Trophoblast cell (in vitro differentiated cells and primary cell): ENCODE results near the gene KLHDC3.

Source experiments
- DNase-seq, 2 donors: peaks; one replicate each; pipeline ENCODE4 v3.0.0-alpha.2; 2016
- H2AFZ ChIP-seq: 2 replicates; pipeline ENCODE4 v1.6.1; 2013; ENCODE audit warnings: low read length, moderate library complexity, mild to moderate bottlenecking; ENCODE audit not compliant: insufficient read depth, poor library complexity
- H2AK5ac ChIP-seq: 2 replicates; pipeline ENCODE4 v1.6.1; 2013; ENCODE audit warnings: mild to moderate bottlenecking, low read length
- H2BK120ac ChIP-seq: 2 replicates; pipeline ENCODE4 v1.6.1; 2013; ENCODE audit warnings: low read length, mild to moderate bottlenecking, moderate library complexity; ENCODE audit not compliant: insufficient read depth, poor library complexity
- H2BK12ac ChIP-seq: 2 replicates; pipeline ENCODE4 v1.6.1; 2013; ENCODE audit warnings: mild to moderate bottlenecking, low read length, moderate library complexity
- H2BK5ac ChIP-seq: 2 replicates; pipeline ENCODE4 v1.6.1; 2013; ENCODE audit warnings: low read length, low read depth, moderate library complexity, mild to moderate bottlenecking; ENCODE audit not compliant: poor library complexity
- H3K14ac ChIP-seq: 2 replicates; pipeline ENCODE4 v1.6.1; 2013; ENCODE audit warnings: mild to moderate bottlenecking, low read length
- H3K18ac ChIP-seq: 2 replicates; pipeline ENCODE4 v1.6.1; 2013; ENCODE audit warnings: mild to moderate bottlenecking, low read length
- H3K23ac ChIP-seq: 2 replicates; pipeline ENCODE4 v1.6.1; 2013; ENCODE audit warnings: low read length
- H3K27ac ChIP-seq: 2 replicates; pipeline ENCODE4 v1.5.1; 2013; ENCODE audit warnings: low read depth, mild to moderate bottlenecking, inconsistent platforms, low read length, moderate library complexity
- H3K27me3 ChIP-seq: 2 replicates; pipeline ENCODE4 v1.6.1; 2013; ENCODE audit warnings: inconsistent platforms, mild to moderate bottlenecking, low read length, moderate library complexity; ENCODE audit not compliant: insufficient read depth
- H3K36me3 ChIP-seq, 2 experiments: 1 replicate in 1 of 2; 2 replicates in 1 of 2; pipeline ENCODE4 v1.6.1; 2013; ENCODE audit warnings: low read length in 2 of 2, mild to moderate bottlenecking in 2 of 2, moderate library complexity in 1 of 2; ENCODE audit not compliant: insufficient read depth in 2 of 2, control insufficient read depth in 1 of 2
- H3K4ac ChIP-seq: 2 replicates; pipeline ENCODE4 v1.6.1; 2013; ENCODE audit warnings: low read depth, mild to moderate bottlenecking, low read length, moderate library complexity
- H3K4me1 ChIP-seq, 2 experiments: 1 replicate in 1 of 2; 2 replicates in 1 of 2; pipeline ENCODE4 v1.6.1; 2013; ENCODE audit warnings: low read length in 2 of 2, mild to moderate bottlenecking in 2 of 2, moderate library complexity in 1 of 2; ENCODE audit not compliant: insufficient read depth in 2 of 2, control insufficient read depth in 1 of 2
- H3K4me2 ChIP-seq: 2 replicates; pipeline ENCODE4 v1.6.1; 2013; ENCODE audit warnings: inconsistent platforms, mild to moderate bottlenecking, low read length, moderate library complexity
- H3K4me3 ChIP-seq: 2 replicates; pipeline ENCODE4 v1.5.1; 2013; ENCODE audit warnings: mild to moderate bottlenecking, low read depth, low read length, inconsistent platforms
- H3K79me1 ChIP-seq: one replicate; pipeline ENCODE4 v1.6.1; 2013; ENCODE audit warnings: low read length
- H3K79me2 ChIP-seq: 2 replicates; pipeline ENCODE4 v1.6.1; 2013; ENCODE audit warnings: low read length, mild to moderate bottlenecking; ENCODE audit not compliant: control insufficient read depth, insufficient read depth, poor library complexity
- H3K9ac ChIP-seq: 2 replicates; pipeline ENCODE4 v1.6.1; 2013; ENCODE audit warnings: mild to moderate bottlenecking, low read length
- H3K9me3 ChIP-seq: 2 replicates; pipeline ENCODE4 v1.6.1; 2013; ENCODE audit warnings: low read depth, mild to moderate bottlenecking, control low read depth, inconsistent platforms, low read length; ENCODE audit not compliant: insufficient read depth
- H4K12ac ChIP-seq: 2 replicates; pipeline ENCODE4 v1.6.1; 2013; ENCODE audit warnings: low read depth, mild to moderate bottlenecking, low read length, moderate library complexity
- H4K8ac ChIP-seq: 2 replicates; pipeline ENCODE4 v1.6.1; 2013; ENCODE audit warnings: low read depth, mild to moderate bottlenecking, low read length, moderate library complexity
- H4K91ac ChIP-seq: one replicate; pipeline ENCODE4 v1.6.1; 2013; ENCODE audit warnings: low read depth, mild to moderate bottlenecking, low read length, moderate library complexity
- WGBS: extraction: QIAGEN DNeasy Blood & Tissue Kit; methylation state at CpG from one replicate; pipeline ENCODE4 v1.1.7; 2013; ENCODE audit warnings: missing lambda C conversion rate; ENCODE audit not compliant: insufficient read length, insufficient coverage; ENCODE audit errors: extremely low coverage; 5-methylcytosine and 5-hydroxymethylcytosine counted together

KLHDC3 gene

GRCh38 chr6:43029120-43029519 lies 15.1 kb downstream of the KLHDC3 start:
- no peak overlapping the region for H4K8ac ChIP-seq

GRCh38 chr6:43032326-43032725 lies 18.3 kb downstream of the KLHDC3 start:
- Histone ChIP-seq H4K12ac (no peak overlapping the region), H2AK5ac (no peak overlapping the region), H3K4me1 (no peaks in the 10 kb centered on the region), H3K14ac (no peak overlapping the region), H3K27ac (no peak overlapping the region), H3K9me3 (peaks cover under 1% of the 10 kb centered on the region), H3K79me2 (no peaks in the 10 kb centered on the region), H3K79me1 (no peaks in the 10 kb centered on the region), H4K91ac (no peak overlapping the region), H3K4me2 (no peak overlapping the region), H2BK5ac (no peak overlapping the region), H2BK120ac (no peak overlapping the region), H4K8ac (no peak overlapping the region), H3K4ac (no peak overlapping the region), H2AFZ (no peak overlapping the region), H3K9ac (no peak overlapping the region), H3K36me3 (peaks cover 60 to 71% of the 10 kb centered on the region in 2 experiments), H3K4me3 (no peak overlapping the region), H2BK12ac (no peak overlapping the region), H3K27me3 (no peaks in the 10 kb centered on the region), H3K18ac (no peak overlapping the region), H3K23ac (no peak overlapping the region)
- WGBS: no CpG with 5 or more reads among the region's 4 CpGs
- no peak for DNase-seq

More at GRCh38 chr6:43029120-43029519, 15.1 kb downstream of the KLHDC3 start:
- peaks cover 56 to 77% of the 10 kb centered on the region in 2 experiments for H3K36me3 ChIP-seq
- H3K4me1 ChIP-seq: no peaks in the 10 kb centered on the region
- no peak overlapping the region for H4K91ac ChIP-seq
- no peak overlapping the region for H3K4ac ChIP-seq
- no peak overlapping the region for H2BK12ac ChIP-seq
- no peak overlapping the region for H4K12ac ChIP-seq
- no peak overlapping the region for H3K4me3 ChIP-seq
- H3K4me2 ChIP-seq: no peak overlapping the region
- no peaks in the 10 kb centered on the region for H3K27me3 ChIP-seq
- H3K23ac ChIP-seq: no peak overlapping the region
- H3K9me3 ChIP-seq: peaks cover 2% of the 10 kb centered on the region
- H2AK5ac ChIP-seq: no peak overlapping the region
- no peak for DNase-seq
- H3K14ac ChIP-seq: no peak overlapping the region
- H3K9ac ChIP-seq: no peak overlapping the region
- no peaks in the 10 kb centered on the region for H3K79me1 ChIP-seq
- no CpG with 5 or more reads among the region's 9 CpGs for WGBS
- no peak overlapping the region for H2BK120ac ChIP-seq
- no peak overlapping the region for H3K27ac ChIP-seq
- no peak overlapping the region for H3K18ac ChIP-seq
- H2BK5ac ChIP-seq: no peak overlapping the region
- no peaks in the 10 kb centered on the region for H3K79me2 ChIP-seq
- H2AFZ ChIP-seq: no peak overlapping the region

GRCh38 chr6:43033496-43034189 lies 19.6 kb downstream of the KLHDC3 start:
- Histone ChIP-seq H4K12ac (no peak overlapping the region), H2BK120ac (no peak overlapping the region), H3K4me1 (no peaks in the 10 kb centered on the region), H3K79me1 (no peaks in the 10 kb centered on the region), H3K27me3 (no peaks in the 10 kb centered on the region), H3K27ac (no peak overlapping the region), H3K18ac (no peak overlapping the region), H3K9ac (no peak overlapping the region), H3K36me3 (peaks cover 62 to 72% of the 10 kb centered on the region in 2 experiments), H3K23ac (no peak overlapping the region), H2AFZ (no peak overlapping the region), H3K4me3 (no peak overlapping the region), H3K79me2 (no peaks in the 10 kb centered on the region), H3K14ac (no peak overlapping the region), H2BK5ac (no peak overlapping the region), H4K91ac (no peak overlapping the region), H3K4ac (no peak overlapping the region), H4K8ac (no peak overlapping the region), H2AK5ac (no peak overlapping the region), H3K4me2 (no peak overlapping the region), H3K9me3 (peaks cover 1% of the 10 kb centered on the region), H2BK12ac (no peak overlapping the region)
- DNase-seq: no peak
- WGBS: no CpG with 5 or more reads among the region's 2 CpGs

GRCh38 chr6:43034190-43034525 lies 20.1 kb downstream of the KLHDC3 start:
- DNase-seq: no peak
- no CpG with 5 or more reads among the region's 2 CpGs for WGBS
- Histone ChIP-seq H3K79me1 (no peaks in the 10 kb centered on the region), H3K4me3 (no peak overlapping the region), H3K18ac (no peak overlapping the region), H4K8ac (no peak overlapping the region), H3K14ac (no peak overlapping the region), H3K9ac (no peak overlapping the region), H3K4ac (no peak overlapping the region), H3K23ac (no peak overlapping the region), H3K27me3 (no peaks in the 10 kb centered on the region), H2BK120ac (no peak overlapping the region), H2AK5ac (no peak overlapping the region), H4K91ac (no peak overlapping the region), H2BK12ac (no peak overlapping the region), H4K12ac (no peak overlapping the region), H3K4me1 (no peaks in the 10 kb centered on the region), H2AFZ (no peak overlapping the region), H3K4me2 (no peak overlapping the region), H3K9me3 (peaks cover 1% of the 10 kb centered on the region), H3K79me2 (no peaks in the 10 kb centered on the region), H3K27ac (no peak overlapping the region), H2BK5ac (no peak overlapping the region), H3K36me3 (peaks cover 62 to 72% of the 10 kb centered on the region in 2 experiments)
